ENCODE measurements around the gene SLC36A2. TPM values are rescaled to one million over a fixed set of nuclear protein-coding genes. Genes with fewer than 3 reads are reported as not detected.

The SLC36A2 gene
- total RNA-seq, 1 donor from 2014 or later, result 1.7 TPM

GRCh38 chr5:151283120-151283825, 64.1 kb downstream of the SLC36A2 start:
- DNase-seq (ENCODE audit: low spot score), result no peak

GRCh38 chr5:151281001-151281639, 66.2 kb downstream of the SLC36A2 start:
- DNase-seq (ENCODE audit: low spot score), result no peak

GRCh38 chr5:151280443-151280842, 66.9 kb downstream of the SLC36A2 start:
- DNase-seq (ENCODE audit: low spot score), result no peak

GRCh38 chr5:151278845-151279244, 68.5 kb downstream of the SLC36A2 start:
- no peak for DNase-seq (ENCODE audit: low spot score)

GRCh38 chr5:151275803-151276202, 71.6 kb downstream of the SLC36A2 start:
- no peak for DNase-seq (ENCODE audit: low spot score)

- peak; percentile 63 for DNase-seq (ENCODE audit: low spot score)
Observed at GRCh38 chr5:151274666-151275065, 72.7 kb downstream of the SLC36A2 start.

GRCh38 chr5:151271336-151271735, 76.0 kb downstream of the SLC36A2 start:
- DNase-seq (ENCODE audit: low spot score), result no peak

GRCh38 chr5:151270599-151270998, 76.8 kb downstream of the SLC36A2 start:
- no peak for DNase-seq (ENCODE audit: low spot score)

GRCh38 chr5:151267491-151268260, 79.7 kb downstream of the SLC36A2 start:
- DNase-seq (ENCODE audit: low spot score), result no peak

Other genes starting within 250 kb of the SLC36A2 start
- 293 TPM for gene ANXA6, start 189.8 kb downstream of the SLC36A2 start, total RNA-seq (ENCODE audit: insufficient read depth, low replicate concordance)
- gene CCDC69, start 123.5 kb downstream of the SLC36A2 start, total RNA-seq (ENCODE audit: insufficient read depth, low replicate concordance), result 20.0 TPM
- 26.2 TPM for gene GM2A, start 94.4 kb downstream of the SLC36A2 start, total RNA-seq (ENCODE audit: insufficient read depth, low replicate concordance)
- gene SLC36A3, start 43.8 kb downstream of the SLC36A2 start, total RNA-seq (ENCODE audit: insufficient read depth, low replicate concordance), result 1.4 TPM
- 4.1 TPM for gene SLC36A1, start 100.0 kb upstream of the SLC36A2 start, total RNA-seq (ENCODE audit: insufficient read depth, low replicate concordance)
- gene FAT2, start 243.8 kb upstream of the SLC36A2 start, total RNA-seq (ENCODE audit: insufficient read depth, low replicate concordance), result 3.6 TPM

All from umbilical cord (tissue), 2 donors.